GM12878 (cell line): ENCODE data around the gene SOX10. TPM values are rescaled to one million over a fixed set of nuclear protein-coding genes. Genes with fewer than 3 reads are reported as not detected.

Experiments
- ATAC-seq: fragments of 200-7000 bp; cut with Tn5 transposase; 3 replicates; pipeline ENCODE4 v1.9.1; 2020; ENCODE audit warnings: mild to moderate bottlenecking, moderate library complexity
- BruUV-seq: library from RNA; stranded (reverse); fragments of 400-500 nt; replicated peaks from 2 replicates; lab custom pipeline; 2021; lab: Mats Ljungman, UMichigan
- CTCF ChIA-PET: fragments of 300-600 bp; sonication (Branson Sonifier 250); formaldehyde crosslinking; extraction: SDS; loops from one replicate; lab custom pipeline; 2021; ENCODE audit warnings: inconsistent platforms; lab: Yijun Ruan, JAX
- POLR2A ChIA-PET: fragments of 350-600 bp; formaldehyde crosslinking; extraction: SDS; loops from one replicate; lab custom pipeline; 2021; ENCODE audit warnings: inconsistent platforms; lab: Charles Lee
- RAD21 ChIA-PET: fragments of 300-600 bp; sonication (Branson Sonifier 250); formaldehyde crosslinking; loops from one replicate; lab custom pipeline; 2023; ENCODE audit warnings: antibody characterized with exemption; ENCODE audit not compliant: unreplicated experiment; lab: Charles Lee
- SMC1A ChIA-PET: fragments of 300-600 bp; sonication (Branson Sonifier 250); formaldehyde crosslinking; loops from one replicate; lab custom pipeline; 2023; ENCODE audit not compliant: unreplicated experiment, uncharacterized antibody; lab: Charles Lee
- DNase-seq: peaks from one replicate; pipeline ENCODE4 v3.0.0-alpha.2; 2011; ENCODE audit warnings: low read depth, low spot score
- FAIRE-seq: peaks from 3 replicates; lab custom pipeline; 2011; peaks lifted over from hg19 to GRCh38; lab: Jason Lieb, UNC
- H2AFZ ChIP-seq: 2 replicates; pipeline ENCODE4 v1.6.0; 2011; ENCODE audit warnings: low read depth, low read length, control low read depth; ENCODE audit not compliant: control insufficient read depth
- H3K27ac ChIP-seq: 2 replicates; pipeline ENCODE4 v1.5.1; 2011; ENCODE audit warnings: control low read depth; ENCODE audit not compliant: control insufficient read depth, insufficient read depth
- H3K27me3 ChIP-seq, 2 experiments: replicated peaks in 1 of 2; 2 replicates each; pipeline versions ENCODE4 v1.6.0 to v1.6.1; 2011; ENCODE audit warnings: low read length in 1 of 2; ENCODE audit not compliant: control insufficient read depth in 2 of 2, insufficient read depth in 2 of 2
- H3K36me3 ChIP-seq, 2 experiments: 2 replicates each; pipeline ENCODE4 v1.5.1; 2011; ENCODE audit warnings: low read length in 1 of 2; ENCODE audit not compliant: control insufficient read depth in 2 of 2, insufficient read depth in 2 of 2
- H3K4me1 ChIP-seq: 2 replicates; pipeline ENCODE4 v1.6.1; 2011; ENCODE audit warnings: mild to moderate bottlenecking, low read length, moderate library complexity, mixed read lengths; ENCODE audit not compliant: control insufficient read depth, insufficient read depth
- H3K4me2 ChIP-seq: 2 replicates; pipeline ENCODE4 v1.6.0; 2011; ENCODE audit warnings: control low read depth; ENCODE audit not compliant: control insufficient read depth, insufficient read depth
- H3K4me3 ChIP-seq: fragments of 200-600 bp; sonication (generic); 2 replicates; pipeline ENCODE4 v1.5.1; 2016
- H3K79me2 ChIP-seq: 2 replicates; pipeline ENCODE4 v1.6.0; 2011; ENCODE audit warnings: low read length; ENCODE audit not compliant: control insufficient read depth, insufficient read depth
- H3K9ac ChIP-seq: 2 replicates; pipeline ENCODE4 v1.8.0; 2011; ENCODE audit warnings: low read length, control low read depth, mixed read lengths; ENCODE audit not compliant: control insufficient read depth, insufficient read depth
- H3K9me3 ChIP-seq: replicated peaks from 3 replicates; pipeline ENCODE4 v1.5.1; 2011; ENCODE audit warnings: mild to moderate bottlenecking, low read length; ENCODE audit not compliant: control insufficient read depth, insufficient read depth
- H4K20me1 ChIP-seq: 2 replicates; pipeline ENCODE4 v1.6.0; 2011; ENCODE audit not compliant: control insufficient read depth, insufficient read depth
- WGBS: methylation state at CpG from one replicate; pipeline ENCODE4 v1.1.6; 2016; ENCODE audit warnings: low lambda C conversion rate; ENCODE audit not compliant: insufficient replicate concordance, insufficient coverage; ENCODE audit errors: missing lambda C conversion rate; 5-methylcytosine and 5-hydroxymethylcytosine counted together
- in situ Hi-C: fragments of 300-500 bp; cut with MboI; formaldehyde crosslinking; loops from 9 replicates; pipeline ENCODE4 v1.14.3; 2018; ENCODE audit warnings: mixed read lengths
- intact Hi-C: fragments of 100-400 bp; cut with micrococcal nuclease; formaldehyde crosslinking; loops from one replicate; pipeline ENCODE4 v1.14.2; 2022; ENCODE audit not compliant: unreplicated experiment
- polyA plus RNA-seq, 11 experiments: library from polyadenylated mRNA; depleted of rRNA in 4 of 11; unstranded in 6 of 11; stranded (reverse) in 5 of 11; fragments of >200 nt; fragmentation: Nextera tagmentation in 4 of 11; fragmentation: Illumina TruSeq in 1 of 11; extraction: Ambion mirVana in 4 of 11; extraction: Trizol in 1 of 11; gene quantifications; 1 replicate in 1 of 11; 2 replicates in 10 of 11; pipeline versions ENCODE4 v1.2.1 to v1.2.3, GENCODE V29; 2011 to 2016; ENCODE audit warnings: inconsistent platforms in 2 of 11, missing spikeins in 2 of 11, low read depth in 1 of 11
- total RNA-seq, 4 experiments: library from RNA; depleted of rRNA in 3 of 4; stranded (reverse); fragments of >200 nt in 3 of 4; fragmentation: Illumina TruSeq in 1 of 4; extraction: Trizol in 1 of 4; gene quantifications; 2 replicates each; pipeline versions ENCODE4 v1.2.1 to v1.2.3, GENCODE V29; 2013 to 2021
- TF ChIP-seq, protein P1 (sequence below): fragments of 450-650 bp; IDR thresholded peaks from 2 replicates; pipeline ENCODE4 v1.6.1; 2017; ENCODE audit warnings: borderline replicate concordance
- TF ChIP-seq, protein P2 (sequence below): IDR thresholded peaks from 2 replicates; pipeline ENCODE4 v1.6.1; 2011; ENCODE audit warnings: borderline replicate concordance, low read depth, mild to moderate bottlenecking, moderate library complexity, low read length; ENCODE audit not compliant: insufficient read depth, poor library complexity, severe bottlenecking

The SOX10 gene
- total and polyA plus RNA-seq, 10 of the 15 experiments (the other 5 are each of a cell fraction or from before 2014, with no cell fraction given), result 0.05 TPM; not detected in 9

DNA sequence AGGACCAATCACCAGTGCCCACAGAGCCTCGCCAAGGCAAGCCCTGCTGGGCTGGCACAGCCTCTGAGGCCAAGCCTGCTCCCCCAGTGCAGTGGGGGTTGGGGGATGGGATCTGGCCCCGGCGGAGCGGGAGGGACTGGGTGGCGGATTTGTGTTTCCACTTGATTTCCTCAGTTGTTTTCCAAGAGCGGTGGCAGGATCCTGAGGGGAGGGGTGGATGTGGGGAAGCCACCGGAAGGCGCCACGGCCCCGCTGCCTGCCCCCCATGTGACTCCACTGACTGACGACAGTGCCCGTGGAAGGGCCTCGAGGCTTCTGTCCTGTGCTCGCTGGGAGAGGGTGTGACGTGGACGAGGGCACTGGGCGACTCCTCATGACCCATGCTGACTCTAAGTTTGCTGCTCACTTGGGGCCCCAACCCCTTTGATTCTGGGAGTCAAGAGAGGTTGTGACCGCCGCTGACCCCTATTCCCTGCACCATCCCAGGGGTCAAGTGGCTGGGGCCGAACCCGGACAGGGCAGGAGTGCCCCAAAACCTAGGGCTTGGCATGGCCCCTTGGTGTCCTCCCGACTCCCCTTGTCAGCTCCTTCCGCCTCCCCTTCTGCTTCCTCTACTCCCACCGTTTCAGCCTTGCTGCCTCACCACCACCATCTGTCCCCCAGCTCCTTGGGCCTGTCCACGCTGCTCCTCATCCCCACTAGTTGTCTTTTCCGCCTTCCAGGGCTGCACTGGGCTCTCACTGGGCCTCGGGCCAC is 49.3 kb upstream of the SOX10 start:
- ATAC-seq, result no peak
- Histone ChIP-seq H3K27me3 (no peaks in the 10 kb centered on the region; a peak in 1 of 4 replicates), H3K4me2 (no peak overlapping the region), H3K4me1 (peaks cover 7% of the 10 kb centered on the region; the same call in 1 of the 2 replicates), H4K20me1 (no peaks in the 10 kb centered on the region), H3K9ac (no peak overlapping the region), H3K79me2 (no peaks in the 10 kb centered on the region), H3K4me3 (no peak overlapping the region), H2AFZ (no peak overlapping the region), H3K9me3 (no peaks in the 10 kb centered on the region), H3K36me3 (no peaks in the 10 kb centered on the region), H3K27ac (no peak overlapping the region)
- ChIA-PET CTCF (interaction anchor here (0.9 to 1.9 kb wide), 3 partner anchors 19 to 68 kb away, joined by 3 to 10 read pairs (median 4); no protein-coding TSS in a partner anchor), SMC1A (no interaction called here), RAD21 (interaction anchor here (1.3 kb wide), 1 partner anchor 18 kb away, joined by 9 read pairs; no protein-coding TSS in a partner anchor), POLR2A (interaction anchor here (0.6 kb wide), 1 partner anchor 132 kb away, joined by 3 read pairs; no protein-coding TSS in a partner anchor)
- TF ChIP-seq, protein P1, sequence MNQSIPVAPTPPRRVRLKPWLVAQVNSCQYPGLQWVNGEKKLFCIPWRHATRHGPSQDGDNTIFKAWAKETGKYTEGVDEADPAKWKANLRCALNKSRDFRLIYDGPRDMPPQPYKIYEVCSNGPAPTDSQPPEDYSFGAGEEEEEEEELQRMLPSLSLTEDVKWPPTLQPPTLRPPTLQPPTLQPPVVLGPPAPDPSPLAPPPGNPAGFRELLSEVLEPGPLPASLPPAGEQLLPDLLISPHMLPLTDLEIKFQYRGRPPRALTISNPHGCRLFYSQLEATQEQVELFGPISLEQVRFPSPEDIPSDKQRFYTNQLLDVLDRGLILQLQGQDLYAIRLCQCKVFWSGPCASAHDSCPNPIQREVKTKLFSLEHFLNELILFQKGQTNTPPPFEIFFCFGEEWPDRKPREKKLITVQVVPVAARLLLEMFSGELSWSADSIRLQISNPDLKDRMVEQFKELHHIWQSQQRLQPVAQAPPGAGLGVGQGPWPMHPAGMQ, result no peak
- TF ChIP-seq, protein P2, sequence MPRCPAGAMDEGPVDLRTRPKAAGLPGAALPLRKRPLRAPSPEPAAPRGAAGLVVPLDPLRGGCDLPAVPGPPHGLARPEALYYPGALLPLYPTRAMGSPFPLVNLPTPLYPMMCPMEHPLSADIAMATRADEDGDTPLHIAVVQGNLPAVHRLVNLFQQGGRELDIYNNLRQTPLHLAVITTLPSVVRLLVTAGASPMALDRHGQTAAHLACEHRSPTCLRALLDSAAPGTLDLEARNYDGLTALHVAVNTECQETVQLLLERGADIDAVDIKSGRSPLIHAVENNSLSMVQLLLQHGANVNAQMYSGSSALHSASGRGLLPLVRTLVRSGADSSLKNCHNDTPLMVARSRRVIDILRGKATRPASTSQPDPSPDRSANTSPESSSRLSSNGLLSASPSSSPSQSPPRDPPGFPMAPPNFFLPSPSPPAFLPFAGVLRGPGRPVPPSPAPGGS, result peak; percentile 32
- intact Hi-C loops, result no loop called here
- WGBS, result 48% methylated on average over 20 of the region's 27 CpGs
- FAIRE-seq, result no peak
- no TSS peak for BruUV-seq
- in situ Hi-C loops, result no loop called here
- DNase-seq, result no peak
